Loucy (cell line): Measurements from ENCODE around the gene PAX1.

Experiments used
- H2AFZ ChIP-seq: fragments of 200-600 bp; sonication (generic); 2 replicates; pipeline ENCODE4 v1.6.0; 2016; ENCODE audit warnings: antibody characterized with exemption, mild to moderate bottlenecking, low read length, moderate library complexity
- H3F3A ChIP-seq: fragments of 200-600 bp; 2 replicates; pipeline ENCODE4 v1.6.0; 2016; ENCODE audit warnings: antibody characterized with exemption, low read depth, mild to moderate bottlenecking
- H3K27me3 ChIP-seq: fragments of 200-600 bp; sonication (generic); 2 replicates; pipeline ENCODE4 v1.6.1; 2014; ENCODE audit warnings: low read length, mild to moderate bottlenecking; ENCODE audit not compliant: insufficient read depth, poor library complexity, severe bottlenecking
- H3K36me3 ChIP-seq: fragments of 200-600 bp; sonication (generic); 2 replicates; pipeline ENCODE4 v1.6.1; 2016; ENCODE audit warnings: low read length; ENCODE audit not compliant: insufficient read depth
- H3K4me1 ChIP-seq: fragments of 200-600 bp; sonication (generic); 2 replicates; pipeline ENCODE4 v1.5.1; 2014; ENCODE audit warnings: low read length, mild to moderate bottlenecking; ENCODE audit not compliant: insufficient read depth, poor library complexity, severe bottlenecking
- H3K4me2 ChIP-seq: fragments of 200-600 bp; sonication (generic); 2 replicates; pipeline ENCODE4 v1.6.0; 2014; ENCODE audit warnings: antibody characterized with exemption, low read length, low read depth, mild to moderate bottlenecking; ENCODE audit not compliant: poor library complexity, severe bottlenecking
- H3K4me3 ChIP-seq: fragments of 200-600 bp; sonication (generic); 2 replicates; pipeline ENCODE4 v1.5.1; 2014; ENCODE audit warnings: low read length, mild to moderate bottlenecking, mixed read lengths; ENCODE audit not compliant: poor library complexity, severe bottlenecking
- H3K79me2 ChIP-seq: fragments of 200-600 bp; sonication (generic); 2 replicates; pipeline ENCODE4 v1.6.1; 2014; ENCODE audit warnings: low read length; ENCODE audit not compliant: insufficient read depth
- H3K9ac ChIP-seq: fragments of 200-600 bp; sonication (generic); 2 replicates; pipeline ENCODE4 v1.6.0; 2014; ENCODE audit warnings: mild to moderate bottlenecking, low read depth, low read length, moderate library complexity; ENCODE audit not compliant: poor library complexity, severe bottlenecking
- H3K9me2 ChIP-seq: fragments of 200-600 bp; sonication (generic); replicated peaks from 2 replicates; pipeline ENCODE4 v1.6.1; 2016; ENCODE audit warnings: low read depth, low read length, mixed read lengths
- H3K9me3 ChIP-seq: fragments of 200-600 bp; sonication (generic); 2 replicates; pipeline ENCODE4 v1.6.1; 2014; ENCODE audit warnings: mild to moderate bottlenecking, antibody characterized with exemption, low read length, low read depth; ENCODE audit not compliant: insufficient read depth
- H4K20me1 ChIP-seq: fragments of 200-600 bp; sonication (generic); 2 replicates; pipeline ENCODE4 v1.6.0; 2014; ENCODE audit warnings: antibody characterized with exemption, low read length, mild to moderate bottlenecking; ENCODE audit not compliant: insufficient read depth, poor library complexity, severe bottlenecking
- CTCF ChIP-seq: fragments of 200-600 bp; sonication (generic); conservative IDR thresholded peaks from 2 replicates; pipeline ENCODE4 v1.5.1; 2014; ENCODE audit warnings: mild to moderate bottlenecking, antibody characterized with exemption, low read length
- EZH2phosphoT487 ChIP-seq: fragments of 200-600 bp; IDR thresholded peaks from 2 replicates; pipeline ENCODE4 v1.6.1; 2018; ENCODE audit warnings: antibody characterized with exemption, mild to moderate bottlenecking, moderate library complexity, borderline replicate concordance

The PAX1 gene

GRCh38 chr20:21704408-21705385 is 767 bp upstream of the PAX1 start:
- H3K36me3 ChIP-seq, result no peaks in the 10 kb centered on the region
- H3F3A ChIP-seq, result no peaks in the 10 kb centered on the region
- H3K27me3 ChIP-seq, result no peaks in the 10 kb centered on the region
- no peaks in the 10 kb centered on the region for H3K79me2 ChIP-seq
- H2AFZ ChIP-seq, result no peak overlapping the region
- H4K20me1 ChIP-seq, result no peaks in the 10 kb centered on the region
- no peak overlapping the region for H3K9ac ChIP-seq
- TF ChIP-seq EZH2phosphoT487 (no peak), CTCF (no peak)
- H3K4me3 ChIP-seq, result no peak overlapping the region
- H3K4me2 ChIP-seq, result no peak overlapping the region
- no peaks in the 10 kb centered on the region for H3K4me1 ChIP-seq
- no peaks in the 10 kb centered on the region for H3K9me3 ChIP-seq
- H3K9me2 ChIP-seq, result no peaks in the 10 kb centered on the region

GRCh38 chr20:21706261-21707195 is 1.1 kb downstream of the PAX1 start:
- Histone ChIP-seq H3K4me3 (no peak overlapping the region), H3K9me2 (no peaks in the 10 kb centered on the region), H3F3A (no peaks in the 10 kb centered on the region), H3K27me3 (no peaks in the 10 kb centered on the region), H3K36me3 (no peaks in the 10 kb centered on the region), H3K4me1 (no peaks in the 10 kb centered on the region), H3K9ac (no peak overlapping the region), H3K9me3 (no peaks in the 10 kb centered on the region), H3K4me2 (no peak overlapping the region), H3K79me2 (no peaks in the 10 kb centered on the region), H4K20me1 (no peaks in the 10 kb centered on the region), H2AFZ (no peak overlapping the region)
- TF ChIP-seq CTCF (no peak), EZH2phosphoT487 (no peak)

GRCh38 chr20:21707267-21707666 is 1.8 kb downstream of the PAX1 start:
- no peaks in the 10 kb centered on the region for H3K4me1 ChIP-seq
- no peaks in the 10 kb centered on the region for H3K79me2 ChIP-seq
- H4K20me1 ChIP-seq, result no peaks in the 10 kb centered on the region
- no peaks in the 10 kb centered on the region for H3K9me3 ChIP-seq
- no peak overlapping the region for H3K9ac ChIP-seq
- no peak overlapping the region for H3K4me2 ChIP-seq
- H2AFZ ChIP-seq, result no peak overlapping the region
- no peaks in the 10 kb centered on the region for H3K36me3 ChIP-seq
- H3F3A ChIP-seq, result no peaks in the 10 kb centered on the region
- H3K9me2 ChIP-seq, result no peaks in the 10 kb centered on the region
- no peak overlapping the region for H3K4me3 ChIP-seq
- no peak for TF ChIP-seq EZH2phosphoT487
- TF ChIP-seq CTCF, result no peak
- no peaks in the 10 kb centered on the region for H3K27me3 ChIP-seq
